Right ventricle myocardium inferior (tissue), 1 donor: ENCODE data around the gene ABCA13. TPM values are rescaled to one million over a fixed set of nuclear protein-coding genes. Genes with fewer than 3 reads are reported as not detected.

Experiments used
- ATAC-seq: fragments of 200-7000 bp; cut with Tn5 transposase; one replicate; pipeline ENCODE4 v1.9.1; 2020; ENCODE audit warnings: mild to moderate bottlenecking, moderate library complexity
- DNase-seq: peaks from one replicate; pipeline ENCODE4 v3.0.0; 2021; ENCODE audit errors: missing footprints
- intact Hi-C: fragments of 100-400 bp; cut with DNase I; formaldehyde crosslinking; loops from one replicate; pipeline ENCODE4 v1.11.0; 2022
- total RNA-seq: library from RNA; stranded (reverse); fragmentation: NEBNext Ultra II Directional; extraction: Animal tissue kit (Norgen Biotek cat#: 25700); gene quantifications from one replicate; pipeline ENCODE4 v1.2.1, GENCODE V29; 2021
- donor health status: DM: no; HTN: yes; CAD: no; lungs with severe emphysema.

The ABCA13 gene
- total RNA-seq, 1 donor from 2014 or later = not detected

- ATAC-seq (no peak), DNase-seq (no peak)
- intact Hi-C loops = no loop called here
Observed at GRCh38 chr7:48312151-48312550, 140.9 kb downstream of the ABCA13 start.

DNA sequence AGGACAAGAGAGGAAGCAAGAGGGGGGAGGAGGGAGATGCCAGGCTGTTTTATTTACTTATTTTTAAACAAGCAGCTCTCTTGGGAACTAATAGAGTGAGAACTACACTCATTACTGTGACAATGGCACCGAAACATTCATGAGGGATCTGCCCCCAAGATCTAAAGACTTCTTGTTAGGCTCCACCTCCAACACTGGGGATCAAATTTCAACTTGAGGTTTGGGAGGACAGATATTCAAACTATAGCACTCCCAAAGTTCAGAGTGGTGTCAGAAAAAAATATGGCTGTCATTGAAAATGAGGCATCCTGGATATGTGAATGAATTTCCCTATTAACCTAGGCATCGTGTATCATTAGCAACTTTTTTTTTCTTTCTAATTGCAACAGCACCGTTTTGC, 145.5 kb downstream of the ABCA13 start:
- intact Hi-C loops = no loop called here
- ATAC-seq (no peak), DNase-seq (no peak)

GRCh38 chr7:48317360-48317759, 146.1 kb downstream of the ABCA13 start:
- DNase-seq (no peak), ATAC-seq (no peak)
- intact Hi-C loops = no loop called here

- intact Hi-C loops = no loop called here
- ATAC-seq (no peak), DNase-seq (no peak)
Observed at GRCh38 chr7:48321319-48322010, 150.2 kb downstream of the ABCA13 start.

- no peak for DNase-seq
- ATAC-seq = no peak
- intact Hi-C loops = no loop called here
Observed at GRCh38 chr7:48337012-48337621, 165.9 kb downstream of the ABCA13 start.

- no peak for ATAC-seq
- intact Hi-C loops = no loop called here
- no peak for DNase-seq
Observed at GRCh38 chr7:48337781-48338180, 166.5 kb downstream of the ABCA13 start.

- ATAC-seq = no peak
- intact Hi-C loops = no loop called here
- DNase-seq = no peak
Observed at GRCh38 chr7:48347230-48347825, 176.1 kb downstream of the ABCA13 start.

DNA sequence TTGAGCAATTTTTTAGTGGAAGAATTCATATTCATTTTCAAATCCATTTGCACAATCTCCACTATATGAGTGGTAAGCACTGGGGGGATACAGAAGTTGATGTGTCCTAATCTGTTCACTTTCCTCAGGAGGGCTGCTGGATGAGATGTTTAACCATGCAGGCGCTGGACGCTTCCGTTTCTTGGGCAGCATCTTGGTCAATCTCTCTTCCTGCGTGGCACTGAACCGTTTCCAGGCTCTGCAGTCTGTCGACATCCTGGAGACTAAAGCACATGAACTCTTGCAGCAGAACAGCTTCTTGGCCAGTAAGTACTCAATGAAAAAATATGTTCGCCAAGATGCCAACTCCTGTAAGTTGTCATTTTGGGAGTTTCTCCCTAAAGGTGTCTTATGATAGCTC, 179.3 kb downstream of the ABCA13 start:
- intact Hi-C loops = no loop called here
- DNase-seq (no peak), ATAC-seq (no peak)

DNA sequence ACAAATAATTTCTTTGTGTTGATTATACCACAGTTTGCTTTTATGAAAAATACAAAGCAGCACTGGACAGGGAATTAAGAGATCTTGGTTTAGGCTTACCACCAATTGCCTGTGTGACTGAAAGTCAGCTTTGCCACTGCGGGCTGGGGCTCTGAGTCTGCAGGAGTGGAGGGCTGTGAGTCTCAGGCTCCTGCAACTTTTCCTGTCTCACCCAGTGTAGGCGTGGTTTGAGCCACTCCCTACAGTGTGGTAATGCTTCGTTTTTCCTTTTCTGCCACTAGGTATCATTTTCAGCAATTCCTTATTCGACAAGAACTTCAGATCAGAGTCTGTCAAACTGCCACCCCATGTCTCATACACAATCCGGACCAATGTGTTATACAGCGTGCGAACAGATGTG, 180.6 kb downstream of the ABCA13 start:
- intact Hi-C loops = no loop called here
- ATAC-seq (no peak), DNase-seq (no peak)

GRCh38 chr7:48355346-48355745, 184.1 kb downstream of the ABCA13 start:
- intact Hi-C loops = no loop called here
- ATAC-seq (no peak), DNase-seq (no peak)

GRCh38 chr7:48360574-48360973, 189.3 kb downstream of the ABCA13 start:
- no peak for ATAC-seq
- intact Hi-C loops = no loop called here
- DNase-seq = no peak

DNA sequence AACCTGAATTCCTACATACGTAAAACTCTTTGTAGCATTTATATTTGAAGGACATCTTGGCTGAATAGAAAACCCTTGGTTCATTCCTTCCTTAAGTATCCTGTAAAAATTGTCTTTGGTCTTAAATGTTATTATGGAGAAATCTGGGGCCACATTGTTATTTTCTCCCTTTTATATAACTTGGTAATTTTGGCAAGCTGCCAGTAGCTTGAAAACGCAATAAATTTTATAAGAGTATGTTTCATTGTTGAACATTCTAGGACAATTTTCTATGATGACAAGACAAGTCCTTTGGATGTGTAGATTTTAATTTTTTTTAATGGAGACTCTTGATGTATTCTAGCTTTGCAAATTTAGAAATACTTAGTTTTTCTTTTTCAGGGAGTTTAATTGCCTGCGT, 191.9 kb downstream of the ABCA13 start:
- ATAC-seq = no peak

GRCh38 chr7:48365010-48365409, 193.8 kb downstream of the ABCA13 start:
- intact Hi-C loops = no loop called here
- DNase-seq = no peak
- no peak for ATAC-seq

More for the DNA sequence above, 191.9 kb downstream of the ABCA13 start:
- intact Hi-C loops = no loop called here
- no peak for DNase-seq

DNA sequence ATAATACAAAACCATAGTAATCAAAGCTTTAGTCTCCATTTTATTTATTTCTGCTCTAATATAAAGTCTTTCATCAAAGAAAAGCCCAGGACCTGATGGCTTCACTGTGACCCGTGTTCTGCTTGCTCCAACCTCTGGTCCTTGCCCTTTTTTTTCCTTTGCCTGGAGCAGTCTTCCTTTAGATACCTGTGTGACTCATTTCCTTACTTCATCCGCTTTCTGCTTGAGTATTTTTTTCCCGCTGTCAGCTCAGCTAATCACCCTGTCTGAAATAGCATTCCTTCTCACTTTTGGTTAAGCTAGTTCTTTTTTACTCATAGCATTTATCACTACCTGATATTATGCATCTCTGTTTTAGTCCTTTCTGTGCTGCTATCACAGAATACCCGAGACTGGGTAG, 194.8 kb downstream of the ABCA13 start:
- DNase-seq (no peak), ATAC-seq (no peak)
- intact Hi-C loops = no loop called here

DNA sequence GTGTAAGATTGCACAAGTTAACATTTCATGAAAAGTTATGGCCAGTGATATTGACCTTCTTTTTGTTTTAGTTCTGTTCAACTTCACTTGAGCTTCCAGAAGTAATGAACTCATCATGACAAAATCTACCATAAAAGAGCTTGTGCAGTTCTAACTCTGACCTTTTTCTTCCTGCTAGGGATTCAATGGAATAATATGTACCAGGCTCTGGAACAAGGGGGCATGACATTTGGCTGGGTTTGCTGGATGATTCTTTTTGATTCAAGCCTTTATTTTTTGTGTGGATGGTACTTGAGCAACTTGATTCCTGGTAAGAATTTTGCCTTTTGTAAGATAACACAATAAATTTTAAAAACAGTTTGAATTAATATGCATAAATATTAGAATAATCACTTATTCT, 205.0 kb downstream of the ABCA13 start:
- ATAC-seq (no peak), DNase-seq (no peak)
- intact Hi-C loops = no loop called here

DNA sequence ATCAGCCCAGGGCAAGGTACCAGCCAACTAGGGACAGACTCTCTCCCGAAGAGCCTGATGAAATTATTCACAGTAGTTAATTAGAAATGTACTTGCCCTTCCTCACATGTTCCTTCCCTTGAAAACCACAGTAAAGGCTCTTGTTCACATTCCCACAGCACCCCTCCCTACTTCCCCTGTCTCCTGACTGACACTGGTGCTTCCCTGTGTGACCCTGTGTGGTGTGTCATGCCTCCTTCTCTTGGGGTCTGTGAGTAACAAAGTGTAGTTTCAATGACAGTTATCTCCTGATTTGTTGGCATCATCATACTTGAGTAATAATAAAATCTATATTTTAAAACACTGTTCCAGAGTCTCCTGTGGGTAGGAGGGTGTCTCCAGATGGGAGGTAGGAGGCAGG, 209.7 kb downstream of the ABCA13 start:
- no peak for DNase-seq
- intact Hi-C loops = no loop called here
- no peak for ATAC-seq

- DNase-seq (no peak), ATAC-seq (no peak)
- intact Hi-C loops = no loop called here
Observed at GRCh38 chr7:48381571-48381970, 210.3 kb downstream of the ABCA13 start.

- DNase-seq = no peak
- ATAC-seq = no peak
- intact Hi-C loops = no loop called here
Observed at GRCh38 chr7:48384180-48384752, 213.0 kb downstream of the ABCA13 start.

- intact Hi-C loops = no loop called here
- DNase-seq = no peak
- no peak for ATAC-seq
Observed at GRCh38 chr7:48387932-48388331, 216.7 kb downstream of the ABCA13 start.

GRCh38 chr7:48388911-48389310, 217.7 kb downstream of the ABCA13 start:
- intact Hi-C loops = no loop called here
- DNase-seq = no peak
- no peak for ATAC-seq
